Hematopoietic multipotent progenitor cell treated with erythropoietin and hydrocortisone succinate and interleukin-3 and kit ligand, for 17 days (in vitro differentiated cells): Measurements from ENCODE around the gene SMIM29.
"Not testable (repeated sequence)": the region's sequence is repeated elsewhere in the genome, so short reads cannot be mapped to it uniquely, and the experiment has no call there.

ENCODE experiments used
- DNase-seq: peaks from one replicate; pipeline ENCODE4 v3.0.0-alpha.2; 2015; ENCODE audit warnings: low spot score

Gene SMIM29

DNA sequence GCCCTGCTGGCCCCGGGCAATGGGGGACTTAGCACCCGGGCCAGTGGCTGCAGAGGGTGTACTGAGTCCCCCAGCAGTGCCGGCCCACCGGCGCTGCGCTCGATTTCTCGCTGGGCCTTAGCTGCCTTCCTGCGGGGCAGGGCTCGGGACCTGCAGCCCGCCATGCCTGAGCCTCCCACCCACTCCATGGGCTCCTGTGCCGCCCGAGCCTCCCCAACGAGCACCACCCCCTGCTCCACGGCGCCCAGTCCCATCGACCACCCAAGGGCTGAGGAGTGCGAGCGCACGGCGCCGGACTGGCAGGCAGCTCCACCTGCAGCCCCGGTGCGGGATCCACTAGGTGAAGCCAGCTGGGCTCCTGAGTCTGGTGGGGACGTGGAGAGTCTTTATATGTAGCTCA is 20.3 kb upstream of the SMIM29 start:
- DNase-seq: not testable (repeated sequence)

DNA sequence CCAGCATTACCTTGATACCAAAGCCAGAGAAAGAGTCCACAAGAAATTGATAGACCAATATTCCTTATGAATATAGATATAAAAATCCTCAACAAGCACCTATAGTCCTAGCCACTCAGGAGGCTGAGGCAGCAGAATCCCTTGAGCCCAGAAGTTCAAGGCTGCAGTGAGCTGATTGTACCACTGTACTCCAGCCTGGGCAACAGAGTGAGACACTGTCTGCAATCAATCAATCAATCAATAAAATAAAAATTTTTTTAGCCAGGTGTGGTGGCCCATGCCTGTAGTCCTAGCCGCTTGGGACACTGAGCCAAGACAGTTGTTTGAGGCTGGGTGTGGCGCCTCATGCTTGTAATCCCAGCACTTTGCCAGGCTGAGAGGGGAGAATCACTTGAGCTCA is 18.9 kb upstream of the SMIM29 start:
- no peak for DNase-seq

GRCh38 chr6:34263484-34263883 is 14.7 kb upstream of the SMIM29 start:
- not testable (repeated sequence) for DNase-seq

DNA sequence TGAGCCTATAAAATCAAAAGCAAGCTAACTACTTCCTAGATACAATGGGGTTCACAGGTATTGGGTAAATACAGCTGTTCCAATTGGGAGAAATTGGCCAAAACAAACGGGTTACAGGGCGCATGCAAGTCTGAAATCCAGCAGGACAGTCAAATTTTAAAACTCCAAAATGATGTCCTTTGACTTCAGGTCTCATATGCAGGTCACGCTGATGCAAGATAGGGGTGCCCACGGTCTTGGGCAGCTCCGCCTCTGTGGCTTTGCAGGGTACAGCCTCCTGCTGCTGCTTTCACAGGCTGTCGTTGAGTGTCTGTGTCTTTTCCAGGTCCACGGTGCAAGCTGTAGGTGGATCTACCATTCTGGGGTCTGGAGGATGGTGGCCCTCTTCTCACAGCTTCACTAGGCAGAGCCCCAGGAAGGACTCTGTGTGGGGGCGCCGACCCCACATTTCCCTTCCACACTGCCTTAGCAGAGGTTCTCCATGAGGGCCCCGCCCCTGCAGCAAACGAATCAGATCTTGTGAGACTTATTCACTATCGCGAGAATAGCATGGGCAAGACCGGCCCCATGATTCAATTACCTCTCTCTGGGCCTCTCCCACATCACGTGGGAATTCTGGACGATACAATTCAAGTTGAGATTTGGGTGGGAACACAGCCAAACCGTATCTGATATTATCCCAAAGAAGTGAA is 11.9 kb upstream of the SMIM29 start:
- no peak for DNase-seq

DNA sequence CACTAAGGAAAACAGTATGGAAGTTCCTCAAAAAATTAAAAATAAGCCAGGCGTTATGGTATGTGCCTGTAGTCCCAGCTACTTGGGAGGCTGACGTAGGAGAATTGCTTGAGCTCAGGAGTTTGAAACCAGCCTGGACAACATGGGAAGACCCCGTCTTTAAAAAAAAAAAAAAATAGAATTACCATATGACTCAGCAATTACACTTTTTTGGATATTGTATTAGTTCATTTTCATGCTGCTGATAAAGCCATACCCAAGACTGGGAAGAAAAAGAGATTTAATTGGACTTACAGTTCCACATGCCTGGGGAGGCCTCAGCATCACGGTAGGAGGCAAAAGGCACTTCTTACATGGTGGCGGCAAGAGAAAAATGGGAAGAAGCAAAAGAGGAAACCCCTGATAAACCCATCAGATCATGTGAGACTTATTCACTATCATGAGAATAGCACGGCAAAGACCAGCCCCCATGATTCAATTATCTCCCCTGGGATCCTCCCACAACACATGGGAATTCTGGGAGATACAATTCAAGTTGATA is 10.8 kb upstream of the SMIM29 start:
- DNase-seq: no peak

DNA sequence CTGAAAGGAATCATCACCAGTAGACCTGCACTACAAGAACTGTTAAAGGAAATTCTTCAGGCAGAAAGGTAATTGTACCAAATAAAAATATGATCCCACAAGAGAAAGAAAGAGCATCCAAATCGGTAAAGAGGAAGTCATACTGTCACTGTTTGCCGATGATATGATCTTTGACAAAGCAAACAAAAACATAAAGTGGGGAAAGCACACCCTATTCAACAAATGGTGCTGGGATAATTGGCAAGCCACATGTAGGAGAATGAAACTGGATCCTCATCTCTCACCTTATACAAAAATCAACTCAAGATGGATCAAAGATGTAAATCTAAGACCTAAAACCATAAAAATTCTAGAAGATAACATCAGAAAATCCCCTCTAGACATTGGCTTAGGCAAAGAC is 3.6 kb upstream of the SMIM29 start:
- not testable (repeated sequence) for DNase-seq

GRCh38 chr6:34249469-34250261 is 859 bp upstream of the SMIM29 start:
- DNase-seq: no peak

- DNase-seq: peak; percentile 67
Observed at GRCh38 chr6:34248198-34248726, 544 bp downstream of the SMIM29 start.

DNA sequence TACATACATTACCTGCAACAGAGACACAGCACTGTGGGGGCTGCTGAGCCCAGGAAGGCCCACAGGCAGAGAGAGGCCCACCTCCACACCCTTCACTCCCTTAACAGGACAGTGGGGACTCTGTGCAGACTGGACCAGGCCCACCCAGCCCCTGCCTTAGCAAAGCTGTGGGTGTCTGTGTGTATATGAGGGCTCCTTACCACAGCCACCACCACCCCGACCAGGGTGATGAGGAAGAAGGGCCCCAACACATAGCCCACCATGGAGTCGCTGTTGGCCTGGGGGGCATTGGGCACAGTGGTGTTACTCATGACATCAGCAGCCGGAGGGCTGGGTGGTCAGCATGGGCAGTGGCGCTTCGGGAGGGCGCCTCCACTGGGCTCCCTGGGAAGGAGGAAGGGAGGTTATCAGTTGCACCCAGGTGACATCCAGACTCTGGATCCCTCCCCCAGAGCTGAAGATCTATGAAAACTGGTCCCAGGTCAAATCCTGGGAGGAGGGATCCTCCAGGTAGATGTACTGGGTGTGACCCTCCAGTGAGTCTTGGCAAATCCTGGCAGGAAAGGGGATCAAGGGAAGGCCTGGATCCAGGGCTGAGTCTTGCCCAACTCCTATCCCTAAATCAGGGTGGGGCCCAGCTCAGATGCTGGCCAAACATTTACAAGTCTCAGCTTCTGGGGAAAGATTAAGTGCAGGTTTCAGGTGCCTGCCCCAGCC is 1.2 kb downstream of the SMIM29 start:
- DNase-seq: peak; percentile 65

- DNase-seq: peak; percentile 27
Observed at GRCh38 chr6:34246563-34247391, 2.0 kb downstream of the SMIM29 start.

- no peak for DNase-seq
Observed at GRCh38 chr6:34246249-34246562, 2.6 kb downstream of the SMIM29 start.

DNA sequence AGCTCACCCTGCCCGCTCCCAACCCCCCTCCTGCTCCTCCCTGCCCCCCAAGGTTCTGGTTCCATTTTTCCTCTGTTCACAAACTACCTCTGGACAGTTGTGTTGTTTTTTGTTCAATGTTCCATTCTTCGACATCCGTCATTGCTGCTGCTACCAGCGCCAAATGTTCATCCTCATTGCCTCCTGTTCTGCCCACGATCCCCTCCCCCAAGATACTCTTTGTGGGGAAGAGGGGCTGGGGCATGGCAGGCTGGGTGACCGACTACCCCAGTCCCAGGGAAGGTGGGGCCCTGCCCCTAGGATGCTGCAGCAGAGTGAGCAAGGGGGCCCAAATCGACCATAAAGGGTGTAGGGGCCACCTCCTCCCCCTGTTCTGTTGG is 3.1 kb downstream of the SMIM29 start:
- not testable (repeated sequence) for DNase-seq

DNA sequence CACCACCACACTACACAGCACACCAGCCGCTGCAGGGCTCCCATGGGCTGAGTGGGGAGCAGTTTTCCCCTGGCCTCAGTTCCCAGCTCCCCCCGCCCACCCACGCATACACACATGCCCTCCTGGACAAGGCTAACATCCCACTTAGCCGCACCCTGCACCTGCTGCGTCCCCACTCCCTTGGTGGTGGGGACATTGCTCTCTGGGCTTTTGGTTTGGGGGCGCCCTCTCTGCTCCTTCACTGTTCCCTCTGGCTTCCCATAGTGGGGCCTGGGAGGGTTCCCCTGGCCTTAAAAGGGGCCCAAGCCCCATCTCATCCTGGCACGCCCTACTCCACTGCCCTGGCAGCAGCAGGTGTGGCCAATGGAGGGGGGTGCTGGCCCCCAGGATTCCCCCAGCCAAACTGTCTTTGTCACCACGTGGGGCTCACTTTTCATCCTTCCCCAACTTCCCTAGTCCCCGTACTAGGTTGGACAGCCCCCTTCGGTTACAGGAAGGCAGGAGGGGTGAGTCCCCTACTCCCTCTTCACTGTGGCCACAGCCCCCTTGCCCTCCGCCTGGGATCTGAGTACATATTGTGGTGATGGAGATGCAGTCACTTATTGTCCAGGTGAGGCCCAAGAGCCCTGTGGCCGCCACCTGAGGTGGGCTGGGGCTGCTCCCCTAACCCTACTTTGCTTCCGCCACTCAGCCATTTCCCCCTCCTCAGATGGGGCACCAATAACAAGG is 3.6 kb downstream of the SMIM29 start:
- DNase-seq: not testable (repeated sequence)

DNA sequence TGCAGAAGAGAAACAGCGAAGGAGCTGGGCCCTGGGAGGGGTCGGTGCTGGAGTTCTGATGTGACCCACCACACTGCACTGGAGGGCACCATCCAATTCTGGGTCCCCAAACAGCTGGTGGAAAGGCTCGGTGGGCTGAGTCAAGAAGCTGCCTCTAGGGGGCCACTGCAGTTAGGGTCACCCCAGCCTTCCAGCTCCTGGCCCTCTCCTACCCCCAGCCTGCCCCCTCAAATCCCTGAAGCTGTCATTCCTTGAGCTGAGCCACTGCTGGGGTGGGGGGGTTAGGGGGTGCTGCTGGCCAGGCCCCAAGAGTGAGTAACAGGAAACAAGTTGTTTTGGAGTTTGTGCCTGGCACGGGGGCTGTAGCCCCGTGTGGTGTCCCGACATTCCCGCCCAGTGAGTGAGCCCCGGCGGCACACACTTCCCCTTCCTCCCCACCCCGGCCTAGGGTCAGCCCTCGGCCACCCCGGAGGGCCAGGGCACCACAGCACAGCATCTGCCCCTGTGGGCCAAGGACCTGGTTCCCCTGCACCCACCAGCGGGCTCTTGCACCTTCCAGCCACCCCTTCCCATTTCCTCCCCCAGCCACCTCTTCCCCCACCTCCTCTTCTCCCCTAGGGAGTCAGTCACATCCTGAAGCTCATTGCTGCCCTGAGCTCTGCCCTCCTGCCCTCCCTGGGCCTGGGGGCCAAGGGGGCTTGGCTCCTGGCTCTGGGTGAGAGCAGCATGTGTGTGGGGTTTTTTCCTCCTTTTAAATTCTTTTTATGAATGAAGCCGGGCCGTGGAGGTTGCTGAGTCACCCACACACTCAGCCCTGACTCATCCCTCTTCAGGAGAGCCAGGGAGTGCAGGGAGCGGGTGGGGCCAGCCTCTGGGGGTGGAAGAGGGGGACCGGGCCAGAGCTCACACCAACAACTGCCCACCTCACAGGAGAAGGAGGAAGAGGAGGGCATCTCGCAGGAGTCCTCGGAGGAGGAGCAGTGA is 4.6 kb downstream of the SMIM29 start:
- DNase-seq: peak; percentile 92

GRCh38 chr6:34243131-34243771 is 5.6 kb downstream of the SMIM29 start:
- no peak for DNase-seq

DNA sequence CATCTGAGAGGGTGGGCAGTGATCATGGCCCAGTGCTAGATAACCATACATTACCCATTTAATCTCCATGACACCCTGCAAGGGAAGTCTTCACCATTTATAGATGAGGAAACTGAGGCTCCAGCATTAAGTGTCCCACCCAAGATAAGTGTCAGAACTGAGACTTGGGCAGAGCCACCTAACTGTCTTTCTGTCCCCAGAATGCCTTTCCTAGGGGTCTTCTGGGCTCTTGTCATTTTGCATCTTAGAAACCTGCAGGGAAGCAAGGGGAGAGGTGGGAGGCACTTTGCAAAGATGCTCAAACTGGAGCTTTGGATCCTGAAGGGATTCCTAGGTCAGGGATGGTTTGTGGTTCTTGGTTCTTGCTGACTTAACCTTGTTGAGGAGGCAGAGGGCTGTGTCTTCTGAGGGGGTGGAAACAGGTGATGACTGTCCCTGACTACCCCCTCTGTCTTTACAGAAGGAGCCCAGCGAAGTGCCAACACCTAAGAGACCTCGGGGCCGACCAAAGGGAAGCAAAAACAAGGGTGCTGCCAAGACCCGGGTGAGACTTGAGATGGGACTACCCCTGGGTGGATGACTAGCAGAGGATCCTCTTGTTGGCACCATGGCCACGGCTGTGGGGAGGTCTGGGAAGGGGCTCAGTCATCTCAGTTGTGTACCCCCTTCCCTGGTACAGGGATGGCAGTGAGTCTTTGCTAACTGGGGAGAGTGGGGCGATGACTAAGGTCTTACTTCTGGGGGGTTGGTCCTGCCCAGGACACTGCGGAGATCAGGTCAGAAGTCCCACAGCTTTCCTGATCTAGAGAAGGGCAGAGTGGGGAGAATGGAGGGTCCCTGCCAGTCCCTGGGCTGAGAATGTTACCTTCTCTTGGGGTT is 6.3 kb downstream of the SMIM29 start:
- no peak for DNase-seq

DNA sequence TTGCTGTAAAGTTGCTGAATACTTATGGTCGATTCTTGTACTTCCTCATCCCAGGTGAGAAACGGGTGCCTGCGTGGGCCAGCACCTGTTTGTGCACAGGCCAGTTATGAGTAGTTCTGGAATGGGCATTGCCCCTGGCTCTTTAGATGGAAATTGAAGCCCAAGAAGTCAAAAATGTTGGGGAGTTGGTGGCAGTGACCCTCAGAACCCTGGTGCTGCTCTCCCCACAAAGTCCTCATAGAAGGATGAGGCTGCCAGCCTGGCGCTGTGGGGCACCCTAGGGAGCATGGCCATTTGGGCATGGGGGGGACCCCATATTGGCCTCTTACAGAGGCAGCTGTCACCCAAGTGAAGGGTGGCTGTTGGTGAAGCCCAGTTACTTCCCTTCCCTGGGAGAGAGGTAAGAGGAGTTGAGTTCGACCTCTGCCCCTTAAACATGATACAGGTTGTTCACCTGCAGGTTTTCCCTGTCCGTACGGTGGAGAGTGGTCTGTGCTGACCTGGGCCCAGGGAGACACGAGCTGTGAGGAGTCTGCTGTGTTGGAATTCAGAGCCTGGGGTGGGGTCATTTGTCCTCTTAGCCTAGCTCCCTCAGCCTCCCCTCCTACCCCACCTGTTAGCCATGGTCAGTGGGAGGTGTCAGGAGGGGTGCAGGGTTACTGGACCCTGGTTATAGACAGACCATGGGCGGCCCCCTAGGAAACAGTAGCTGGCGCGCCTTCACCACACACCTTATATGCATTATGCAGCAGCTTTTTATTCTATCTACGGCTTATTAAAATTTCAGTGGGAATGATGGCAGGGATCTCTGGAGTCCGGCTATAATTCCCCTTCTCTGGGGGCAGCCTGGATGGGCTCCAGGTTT is 7.2 kb downstream of the SMIM29 start:
- no peak for DNase-seq
